ENCODE data around the gene TSC22D3. TPM values are rescaled to one million over a fixed set of nuclear protein-coding genes. Genes with fewer than 3 reads are reported as not detected.

Gene TSC22D3
- total RNA-seq, 1 donor from 2014 or later, result 317 TPM

DNA sequence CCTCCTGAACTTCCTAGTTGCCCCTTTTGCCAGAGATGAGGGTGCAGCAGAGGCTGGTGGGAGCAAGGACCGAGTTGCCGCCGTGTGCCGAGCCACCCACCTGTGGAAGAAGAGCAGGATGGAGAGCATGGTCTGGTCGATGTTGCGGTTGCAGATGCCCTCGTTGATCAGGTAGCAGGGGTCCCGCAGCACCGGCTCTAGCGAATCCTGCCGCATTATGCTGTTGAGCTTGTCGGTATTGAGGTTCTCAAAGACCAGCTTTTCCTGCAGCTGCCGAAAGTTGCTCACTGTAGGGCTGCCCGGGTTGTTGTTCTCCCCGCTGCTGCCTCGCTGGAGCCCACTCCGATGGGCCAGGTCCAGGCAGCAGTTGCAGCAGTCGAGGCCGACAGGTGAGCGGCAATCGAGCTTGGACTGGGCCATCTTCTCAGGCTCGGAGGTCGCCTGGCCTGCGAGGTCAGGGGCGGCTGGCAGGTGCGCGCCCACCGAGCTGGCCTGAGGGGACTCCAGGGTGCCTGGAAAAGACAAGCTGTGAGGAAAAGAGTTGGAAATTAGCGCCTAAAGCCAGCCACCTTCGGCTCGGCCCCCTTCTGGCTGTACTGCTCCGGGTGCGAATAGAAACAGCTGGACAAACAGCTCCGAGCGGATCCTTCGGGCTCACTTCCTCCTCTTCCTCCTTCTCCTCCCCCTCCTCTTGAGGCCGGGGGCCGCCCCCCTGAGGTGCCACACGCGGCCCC is 420 bp downstream of the TSC22D3 start:
- DNase-seq (no peak), ATAC-seq (no peak)
- no peaks in the 10 kb centered on the region for H3K36me3 ChIP-seq
- H3K4me3 ChIP-seq, result peak overlapping the region; percentile 60
- H3K27me3 ChIP-seq, result no peaks in the 10 kb centered on the region
- peak overlapping the region; percentile 80 for H3K27ac ChIP-seq
- peaks cover 5% of the 10 kb centered on the region for H3K4me1 ChIP-seq
- intact Hi-C loops (cut with DNase I), result loop anchor here (5.0 kb wide), 1 partner anchor 58 kb away; no protein-coding TSS in a partner anchor
- TF ChIP-seq CTCF (IDR thresholded peaks at IDR 0.05), result no peak
- H3K9me3 ChIP-seq, result no peaks in the 10 kb centered on the region

GRCh38 chrX:107773906-107774435 is 1.6 kb downstream of the TSC22D3 start:
- H3K4me1 ChIP-seq, result peaks cover 5% of the 10 kb centered on the region
- ATAC-seq, result no peak
- TF ChIP-seq CTCF (IDR thresholded peaks at IDR 0.05), result no peak

DNA sequence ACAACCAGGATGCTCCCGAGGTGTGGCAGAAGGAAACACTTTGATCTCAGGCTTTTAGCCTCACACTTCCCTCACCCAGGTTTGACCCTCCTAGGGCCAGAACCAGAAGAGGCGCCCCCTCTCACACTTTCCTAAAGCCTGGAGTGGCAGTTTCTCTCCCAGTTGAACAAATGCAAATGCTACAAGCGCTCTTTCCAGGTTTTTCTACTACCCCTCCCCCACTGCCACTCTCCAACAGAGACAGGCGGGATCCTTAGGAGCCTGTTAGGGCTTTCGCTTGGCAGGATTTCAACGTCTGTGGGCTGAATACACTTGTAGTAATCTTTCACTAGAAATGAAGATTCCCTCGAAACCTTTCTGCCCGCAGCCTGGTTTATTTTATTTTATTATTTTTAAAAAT is 2.4 kb downstream of the TSC22D3 start:
- Histone ChIP-seq H3K27me3 (no peaks in the 10 kb centered on the region), H3K4me3 (peak overlapping the region; percentile 60), H3K27ac (no peak overlapping the region), H3K36me3 (no peaks in the 10 kb centered on the region), H3K4me1 (peaks cover 8% of the 10 kb centered on the region), H3K9me3 (no peaks in the 10 kb centered on the region)
- DNase-seq (no peak), ATAC-seq (no peak)
- intact Hi-C loops (cut with DNase I), result loop anchor here (5.0 kb wide), 1 partner anchor 56 kb away; no protein-coding TSS in a partner anchor
- TF ChIP-seq CTCF (IDR thresholded peaks at IDR 0.05), result no peak

More at GRCh38 chrX:107773906-107774435, 1.6 kb downstream of the TSC22D3 start:
- no peaks in the 10 kb centered on the region for H3K36me3 ChIP-seq
- DNase-seq, result no peak
- no peak overlapping the region for H3K27ac ChIP-seq
- intact Hi-C loops (cut with DNase I), result loop anchor here (5.0 kb wide), 1 partner anchor 57 kb away; no protein-coding TSS in a partner anchor
- H3K27me3 ChIP-seq, result no peaks in the 10 kb centered on the region
- peak overlapping the region; percentile 60 for H3K4me3 ChIP-seq
- H3K9me3 ChIP-seq, result no peaks in the 10 kb centered on the region

- Histone ChIP-seq H3K4me3 (no peak overlapping the region), H3K9me3 (no peaks in the 10 kb centered on the region), H3K27ac (no peak overlapping the region), H3K36me3 (no peaks in the 10 kb centered on the region), H3K27me3 (no peaks in the 10 kb centered on the region), H3K4me1 (peaks cover 3% of the 10 kb centered on the region)
- TF ChIP-seq CTCF (IDR thresholded peaks at IDR 0.05), result no peak
- ATAC-seq, result no peak
- no peak for DNase-seq
- intact Hi-C loops (cut with DNase I), result loop anchor here (5.0 to 10.0 kb wide), 2 partner anchors 52 to 115 kb away; no protein-coding TSS in a partner anchor
Observed at GRCh38 chrX:107769581-107770317, 5.8 kb downstream of the TSC22D3 start.

DNA sequence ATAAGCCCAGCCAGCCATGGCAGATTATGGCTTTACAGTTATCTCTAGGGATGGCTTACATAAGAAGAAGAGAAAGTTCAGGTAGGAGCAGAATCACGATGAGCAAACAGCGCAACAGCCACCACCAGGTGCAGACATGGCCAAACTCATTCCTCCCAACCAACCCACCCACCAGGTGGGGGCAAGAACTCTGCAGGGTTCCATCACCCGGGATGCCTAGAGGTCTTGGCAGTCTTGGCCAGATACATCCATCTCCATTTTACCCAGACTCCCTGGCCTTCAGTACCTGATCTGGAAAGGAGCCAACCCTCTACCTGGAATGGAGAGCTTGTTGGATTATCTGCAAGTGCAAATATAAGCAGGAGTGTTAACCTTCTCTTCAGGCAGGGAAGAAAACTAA is 7.5 kb downstream of the TSC22D3 start:
- Histone ChIP-seq H3K4me3 (no peak overlapping the region), H3K4me1 (peaks cover 3% of the 10 kb centered on the region), H3K36me3 (no peaks in the 10 kb centered on the region), H3K9me3 (no peaks in the 10 kb centered on the region), H3K27me3 (no peaks in the 10 kb centered on the region), H3K27ac (no peak overlapping the region)
- DNase-seq (no peak), ATAC-seq (no peak)
- intact Hi-C loops (cut with DNase I), result loop anchor here (10.0 kb wide), 1 partner anchor 113 kb away; no protein-coding TSS in a partner anchor
- no peak for TF ChIP-seq CTCF (IDR thresholded peaks at IDR 0.05)

All from upper lobe of right lung (tissue), 1 donor.